ENCODE measurements around the gene CLASP1.
"Not testable (repeated sequence)": the region's sequence is repeated elsewhere in the genome, so short reads cannot be mapped to it uniquely, and the experiment has no call there.

Gene CLASP1

DNA sequence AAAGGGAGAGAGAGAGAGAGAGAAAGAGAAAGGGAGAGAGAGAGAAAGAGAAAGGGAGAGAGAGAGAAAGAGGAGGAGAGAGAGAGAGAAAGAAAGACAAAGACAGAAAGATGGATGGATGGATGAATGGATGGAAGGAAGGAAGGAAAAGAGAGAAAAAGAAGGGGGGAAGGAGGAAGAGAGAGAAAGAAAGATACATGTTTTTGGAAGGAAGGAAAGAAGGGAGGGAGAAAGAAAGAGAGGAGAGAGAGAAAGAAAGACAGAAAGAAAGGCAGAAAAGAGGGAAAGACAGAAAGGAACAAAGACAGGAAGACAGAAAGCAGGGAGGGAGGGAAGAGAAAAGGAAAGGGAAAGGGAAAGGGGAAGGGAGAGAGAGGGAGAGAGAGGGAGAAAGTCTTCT, 67.0 kb downstream of the CLASP1 start:
- FAIRE-seq (no peak), DNase-seq (ENCODE audit: low spot score) (no peak)

DNA sequence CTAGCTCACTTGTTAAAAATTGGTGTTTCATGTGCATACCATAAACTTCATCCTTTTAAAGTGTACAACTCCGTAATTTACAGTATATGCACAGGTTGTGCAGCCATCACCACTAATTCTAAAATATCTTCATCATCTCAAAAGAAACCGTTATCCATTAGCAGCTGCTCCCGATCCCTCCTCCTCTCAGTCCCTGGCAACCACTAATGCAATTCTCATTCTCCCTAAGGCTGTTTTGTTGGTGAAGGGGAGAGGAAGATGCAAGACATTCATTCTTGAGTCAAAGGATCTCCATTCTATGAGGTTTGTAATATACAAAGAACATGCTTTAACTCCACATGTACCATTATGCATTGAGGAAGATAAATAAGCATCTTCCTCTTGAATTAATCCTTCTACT, 70.0 kb downstream of the CLASP1 start:
- no peak for FAIRE-seq

DNA sequence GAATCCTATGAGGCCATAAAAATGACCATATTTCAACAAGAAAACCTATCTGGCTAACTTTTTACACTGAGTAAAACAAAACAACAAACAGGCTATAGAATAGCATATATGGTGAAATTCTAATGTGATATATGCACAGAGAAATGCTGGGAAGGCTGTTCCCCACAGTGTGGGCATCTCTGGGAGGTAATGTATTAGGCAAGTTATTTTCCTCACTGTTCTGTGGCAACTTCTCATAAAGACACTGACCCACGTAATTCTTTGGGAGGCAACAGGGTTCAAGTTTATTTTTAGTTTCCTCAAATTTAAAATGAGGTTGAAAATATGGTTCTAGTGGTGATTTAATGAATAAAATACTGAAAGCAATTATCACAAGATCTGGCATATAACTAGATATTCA, 71.9 kb downstream of the CLASP1 start:
- DNase-seq (ENCODE audit: low spot score) (no peak), FAIRE-seq (peak; percentile 32)

More for the DNA sequence above, 70.0 kb downstream of the CLASP1 start:
- no peak for DNase-seq (ENCODE audit: low spot score)

DNA sequence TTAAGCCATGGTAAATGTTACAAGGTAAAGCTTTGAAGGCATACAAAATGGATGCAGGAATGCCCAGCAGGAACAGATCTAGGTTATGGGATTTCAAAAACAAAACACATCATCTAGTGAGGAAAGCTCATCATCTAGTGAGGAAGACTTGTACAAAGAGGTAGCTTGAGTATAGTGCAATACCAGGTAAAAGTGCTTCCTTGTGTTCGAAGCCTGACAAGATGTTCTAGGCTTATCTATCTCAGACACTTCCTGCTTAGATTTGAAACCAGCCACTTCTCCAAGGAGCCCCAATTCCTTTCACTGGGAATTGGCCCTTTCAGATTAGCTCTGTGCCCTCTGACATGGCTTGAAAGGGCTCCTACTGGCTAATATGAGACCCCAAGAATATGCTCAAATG, 73.0 kb downstream of the CLASP1 start:
- DNase-seq (ENCODE audit: low spot score) (no peak), FAIRE-seq (no peak)

DNA sequence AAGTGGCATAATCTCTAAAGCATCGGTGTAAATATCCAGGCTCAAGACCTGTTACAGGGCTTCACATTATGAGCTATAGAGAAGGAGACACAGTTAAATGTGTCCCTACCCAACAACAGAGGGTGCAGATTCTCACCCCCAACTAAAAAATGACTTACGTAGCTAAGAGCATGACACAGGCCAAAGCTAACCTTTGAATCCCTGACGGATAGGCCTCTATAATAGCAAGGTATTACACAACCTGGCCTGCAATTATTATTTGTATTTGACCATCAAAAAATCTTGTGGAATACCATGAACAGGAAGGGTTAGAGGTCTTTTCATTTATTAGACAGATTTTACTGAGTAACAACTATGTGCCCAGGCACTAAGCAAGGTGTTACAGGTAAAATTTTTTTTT, 73.5 kb downstream of the CLASP1 start:
- no peak for FAIRE-seq
- no peak for DNase-seq (ENCODE audit: low spot score)

DNA sequence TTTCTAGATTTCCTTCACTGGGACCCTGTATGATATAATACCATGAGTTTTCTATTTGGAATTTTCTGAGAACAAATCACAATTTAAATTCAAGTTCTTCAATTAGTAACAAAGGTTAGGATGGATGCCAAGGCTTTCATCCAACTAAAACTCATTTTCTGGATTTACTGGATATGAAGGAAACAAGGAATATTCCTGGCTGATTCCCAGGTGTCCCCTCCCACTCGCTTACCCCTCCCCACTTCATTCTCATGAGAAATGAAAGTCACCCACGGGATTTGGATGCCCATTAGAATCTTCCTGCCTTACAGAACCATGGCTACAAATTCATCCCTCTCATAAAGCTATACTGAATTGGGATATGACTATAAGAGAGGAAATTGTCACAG, 78.6 kb downstream of the CLASP1 start:
- no peak for FAIRE-seq

DNA sequence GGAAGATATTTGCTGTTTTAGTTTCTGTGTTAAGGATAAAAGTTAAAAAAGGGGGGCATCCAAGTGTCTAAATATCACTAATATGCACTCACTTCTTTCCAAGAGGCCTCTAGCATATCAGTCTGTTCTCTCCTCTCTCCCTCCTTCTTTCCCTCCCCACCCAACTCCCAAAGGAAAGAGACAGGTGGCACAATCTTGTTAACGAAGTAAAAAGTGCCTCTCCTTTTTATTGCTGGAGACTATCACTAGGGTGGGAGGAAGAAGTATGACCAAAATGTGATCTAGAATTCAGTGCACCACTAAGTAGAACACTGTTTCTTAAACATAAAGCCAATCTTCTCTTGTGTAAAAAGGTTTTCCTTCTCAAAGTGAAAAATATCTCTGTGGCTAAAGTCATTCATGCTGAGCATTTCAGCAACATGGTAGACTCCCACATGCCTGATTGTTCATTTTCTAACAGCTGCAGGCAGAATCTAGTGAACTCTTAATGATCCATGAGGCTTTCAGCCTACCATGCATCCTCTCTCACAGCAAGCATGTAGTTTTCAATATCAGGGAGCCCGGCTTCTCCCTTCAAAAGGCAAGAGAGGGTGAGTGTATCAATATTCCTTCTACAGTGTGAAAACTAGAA, 79.1 kb downstream of the CLASP1 start:
- DNase-seq (ENCODE audit: low spot score) (no peak), FAIRE-seq (no peak)

More for the DNA sequence above, 78.6 kb downstream of the CLASP1 start:
- no peak for DNase-seq (ENCODE audit: low spot score)

DNA sequence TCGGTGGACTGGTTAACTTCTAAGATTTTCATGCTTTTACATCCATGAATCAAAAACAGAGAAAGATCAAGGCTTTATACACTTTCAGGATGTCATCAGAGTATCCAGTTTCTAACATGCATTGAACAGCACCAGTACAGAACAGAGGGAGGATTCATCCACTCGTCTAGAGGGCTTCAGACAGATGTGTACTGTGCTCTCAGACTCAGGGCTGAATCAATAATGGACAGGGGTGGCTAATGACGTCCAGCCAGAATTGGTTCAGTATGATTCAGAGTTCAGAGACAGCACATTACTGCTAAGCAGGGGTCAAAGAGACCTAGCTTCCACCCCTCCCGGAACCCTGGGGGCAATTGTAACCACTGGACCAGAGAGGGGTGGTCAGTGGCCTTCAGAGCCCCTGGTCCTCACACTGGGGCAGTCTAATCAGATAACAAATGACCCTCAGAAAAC, 81.3 kb downstream of the CLASP1 start:
- FAIRE-seq (no peak), DNase-seq (ENCODE audit: low spot score) (no peak)

DNA sequence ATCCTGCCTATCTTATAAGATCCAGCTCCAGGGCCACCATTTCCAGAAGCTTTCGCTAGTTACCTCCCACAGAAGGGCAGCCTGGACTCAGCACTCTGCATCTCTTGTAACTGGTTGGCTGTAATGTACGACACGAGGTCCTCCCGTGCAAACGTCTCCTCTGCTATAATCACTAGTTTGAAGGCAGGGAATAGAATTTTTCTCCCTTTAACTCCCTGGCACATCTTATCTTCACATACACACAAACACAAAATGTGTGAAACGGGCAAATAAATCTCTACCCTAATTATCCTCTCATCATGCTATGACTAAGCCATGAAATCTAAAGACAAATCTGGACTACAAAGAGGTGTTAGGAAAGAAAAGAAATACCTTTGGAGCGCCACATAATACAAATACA, 81.8 kb downstream of the CLASP1 start:
- DNase-seq (ENCODE audit: low spot score) (no peak), FAIRE-seq (peak; percentile 23)

DNA sequence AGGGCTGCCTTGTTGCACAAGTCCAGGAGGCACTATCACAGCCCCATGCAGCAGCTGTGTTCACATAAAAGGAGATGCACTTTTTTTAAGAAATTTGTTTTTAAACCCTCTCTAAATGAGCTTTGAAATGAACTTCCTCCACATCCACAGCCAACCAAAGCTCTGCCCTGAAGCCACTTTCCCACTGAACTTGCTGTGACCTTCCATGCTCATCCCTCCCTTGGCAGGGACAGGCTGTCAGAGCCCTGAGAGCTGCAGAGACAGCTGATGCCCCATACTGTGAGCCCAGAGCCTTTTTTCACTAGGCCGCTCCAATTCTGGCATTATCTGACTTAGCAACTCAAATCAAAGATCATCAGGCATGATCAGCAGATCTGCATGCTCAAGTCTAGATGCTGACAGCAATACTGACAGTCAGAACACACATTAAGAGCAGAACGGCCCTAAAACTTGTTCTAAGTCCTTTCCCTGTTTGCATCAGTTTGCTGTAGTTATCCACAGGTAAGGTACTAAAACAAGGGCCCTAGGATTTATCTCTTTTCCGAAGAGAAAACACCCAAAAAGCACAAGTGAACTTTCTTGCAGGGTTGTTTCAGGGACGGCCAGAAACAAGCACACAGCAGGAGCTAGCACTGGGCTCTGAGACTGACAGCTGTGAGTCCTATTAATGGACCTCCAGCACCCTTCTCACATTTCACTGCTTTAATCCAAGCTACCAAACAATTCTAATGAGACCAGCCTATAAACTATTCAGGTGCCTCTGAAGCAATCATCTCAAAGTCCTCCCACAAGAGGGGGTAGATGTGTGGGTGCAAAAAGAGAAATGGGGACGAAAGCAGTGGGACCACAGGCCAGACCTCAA, 83.6 kb downstream of the CLASP1 start:
- no peak for DNase-seq (ENCODE audit: low spot score)
- FAIRE-seq, result no peak

DNA sequence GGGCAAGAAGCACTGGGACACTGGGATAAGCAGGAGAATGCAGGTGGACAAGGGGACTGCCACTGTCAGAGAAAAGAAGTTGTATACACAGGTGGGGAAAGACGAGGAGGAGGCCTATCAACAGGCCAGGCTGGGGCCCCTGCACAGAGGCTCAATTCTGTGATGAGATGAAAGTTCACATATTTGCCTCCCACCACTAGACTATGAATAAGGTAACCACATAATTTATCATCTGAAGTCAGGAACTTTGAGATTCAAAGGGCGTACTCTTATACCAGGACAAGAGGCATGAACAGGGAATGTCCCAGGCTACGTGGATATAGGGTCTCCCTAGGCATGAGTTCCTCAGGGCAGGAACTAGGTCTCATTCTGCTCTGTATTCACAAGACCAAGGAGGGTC, 84.4 kb downstream of the CLASP1 start:
- FAIRE-seq, result no peak
- no peak for DNase-seq (ENCODE audit: low spot score)

DNA sequence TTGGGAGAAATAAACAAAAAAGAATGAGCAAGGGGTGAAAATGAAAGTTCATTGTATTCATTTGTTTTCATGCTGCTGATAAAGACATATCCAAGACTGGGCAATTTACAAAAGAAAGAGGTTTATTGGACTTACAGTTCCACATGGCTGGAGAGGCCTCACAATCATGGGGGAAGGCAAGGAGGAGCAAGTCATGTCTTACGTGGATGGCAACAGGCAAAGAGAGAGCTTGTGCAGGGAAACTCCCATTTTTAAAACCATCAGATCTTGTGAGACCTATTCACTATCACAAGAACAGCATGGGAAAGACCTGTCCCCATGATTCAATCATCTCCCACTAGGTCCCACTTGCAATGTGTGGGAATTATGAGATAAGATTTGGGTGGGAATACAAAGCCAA, 85.5 kb downstream of the CLASP1 start:
- not testable (repeated sequence) for FAIRE-seq; DNase-seq (ENCODE audit: low spot score)

DNA sequence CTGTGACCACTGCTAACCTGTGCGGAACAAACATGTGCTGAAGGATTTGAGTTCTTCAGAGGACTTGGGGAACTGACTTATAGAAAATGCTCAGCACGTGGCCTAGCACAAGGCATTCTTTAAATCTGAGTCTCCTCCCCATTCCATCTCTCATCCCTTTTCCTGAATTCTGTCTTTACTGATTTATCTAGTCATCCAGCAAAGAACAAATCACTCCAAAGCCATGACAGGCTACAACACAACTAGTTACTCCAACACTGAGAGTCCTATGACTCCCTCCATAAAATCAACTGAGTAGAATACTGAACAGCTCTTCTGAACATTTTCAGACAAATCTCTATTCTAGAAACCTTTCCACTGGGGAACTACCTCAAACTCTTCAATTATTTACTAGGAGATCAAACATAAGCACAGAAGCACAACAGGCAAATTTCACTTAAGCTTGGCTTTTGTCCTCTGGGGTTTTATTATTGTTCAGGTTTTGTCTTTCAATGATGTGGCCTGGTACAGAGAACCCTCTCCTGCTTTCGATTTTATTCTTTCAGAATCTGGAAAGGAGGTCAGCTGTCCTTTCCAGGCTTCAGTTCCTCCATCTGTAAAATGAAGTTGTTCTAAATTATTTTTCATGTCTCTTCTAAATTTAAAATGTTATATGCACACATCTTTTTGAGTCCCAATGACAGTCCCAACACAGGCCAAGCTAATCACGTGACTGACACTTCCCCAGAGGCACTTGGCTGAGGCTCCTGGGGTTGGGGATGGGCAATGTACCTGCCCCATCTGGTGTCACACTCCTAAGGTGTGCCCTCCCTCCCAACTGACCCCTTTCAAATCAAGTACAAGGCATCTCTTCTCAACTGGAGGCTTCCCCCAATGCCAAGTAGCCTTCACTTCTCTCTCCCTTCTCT, 86.7 kb downstream of the CLASP1 start:
- DNase-seq (ENCODE audit: low spot score) (no peak), FAIRE-seq (no peak)

DNA sequence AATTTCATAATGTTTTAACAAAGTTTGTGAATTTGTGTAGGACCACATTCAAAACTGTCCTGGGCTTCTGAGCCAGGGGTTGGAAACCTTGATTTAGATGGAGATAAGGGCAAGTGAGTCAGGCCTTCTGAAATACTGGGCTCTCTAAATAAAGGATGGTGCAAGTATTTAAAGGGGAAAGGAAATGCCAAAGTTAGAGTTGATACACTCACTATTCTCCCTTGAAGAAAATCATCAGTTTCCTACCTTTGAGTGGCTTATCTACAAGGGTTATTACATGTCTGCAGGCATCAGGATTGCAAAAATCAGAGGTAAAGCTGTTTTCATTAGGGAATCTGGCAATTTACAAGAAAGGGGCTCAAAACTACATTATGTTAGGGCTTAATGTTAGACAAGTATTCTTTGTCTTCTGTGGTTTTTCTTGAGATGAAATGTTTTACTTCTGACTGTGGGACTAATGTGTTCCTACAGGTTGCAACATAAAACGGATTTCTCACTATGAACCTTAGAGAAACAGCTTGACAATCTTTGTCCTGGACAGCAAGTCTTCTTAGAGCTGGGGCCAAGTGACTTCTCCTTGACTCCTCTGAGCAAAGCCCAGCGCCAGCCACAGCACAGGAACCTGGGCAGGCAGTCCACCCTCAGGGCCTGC, 87.5 kb downstream of the CLASP1 start:
- FAIRE-seq (no peak), DNase-seq (ENCODE audit: low spot score) (no peak)

DNA sequence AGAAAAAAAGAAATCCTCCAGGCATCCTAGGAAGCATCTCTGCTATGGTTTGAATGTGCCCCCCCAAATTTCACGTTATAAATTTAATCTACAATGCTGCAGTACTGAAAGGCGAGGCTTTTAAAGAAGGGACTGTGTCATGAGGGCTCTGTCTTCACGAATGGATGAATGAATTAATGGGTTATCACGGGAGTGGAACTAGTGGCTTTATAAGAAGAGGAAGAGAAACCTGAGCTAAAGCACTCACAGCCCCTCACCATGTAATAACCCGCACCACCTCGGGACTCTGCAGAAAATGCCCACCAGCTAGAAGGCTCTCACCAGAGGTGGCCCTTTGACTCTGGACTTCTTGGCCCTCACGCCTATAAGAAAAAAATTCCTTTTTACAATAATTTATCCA, 90.9 kb downstream of the CLASP1 start:
- DNase-seq (ENCODE audit: low spot score) (no peak), FAIRE-seq (no peak)

DNA sequence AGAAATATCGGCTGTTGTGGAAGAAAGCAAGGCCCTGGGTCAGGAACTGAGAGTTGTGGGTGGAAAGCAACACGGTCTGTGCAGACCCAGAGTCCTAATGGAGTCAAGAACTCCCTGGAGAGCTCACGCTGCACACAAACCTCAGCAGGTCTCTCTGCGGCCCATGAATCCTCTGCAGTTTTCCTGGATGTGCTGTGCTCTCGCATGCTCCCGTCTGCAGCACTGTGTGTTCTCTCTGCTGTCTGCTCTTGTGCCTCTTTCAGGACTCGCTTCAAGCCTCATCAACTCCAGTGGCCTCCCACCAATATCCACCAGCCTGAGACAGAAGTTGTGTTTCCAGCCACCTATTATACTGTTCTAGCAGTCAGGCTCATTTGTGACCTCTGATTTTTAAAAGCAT, 94.3 kb downstream of the CLASP1 start:
- DNase-seq (ENCODE audit: low spot score) (no peak), FAIRE-seq (no peak)

DNA sequence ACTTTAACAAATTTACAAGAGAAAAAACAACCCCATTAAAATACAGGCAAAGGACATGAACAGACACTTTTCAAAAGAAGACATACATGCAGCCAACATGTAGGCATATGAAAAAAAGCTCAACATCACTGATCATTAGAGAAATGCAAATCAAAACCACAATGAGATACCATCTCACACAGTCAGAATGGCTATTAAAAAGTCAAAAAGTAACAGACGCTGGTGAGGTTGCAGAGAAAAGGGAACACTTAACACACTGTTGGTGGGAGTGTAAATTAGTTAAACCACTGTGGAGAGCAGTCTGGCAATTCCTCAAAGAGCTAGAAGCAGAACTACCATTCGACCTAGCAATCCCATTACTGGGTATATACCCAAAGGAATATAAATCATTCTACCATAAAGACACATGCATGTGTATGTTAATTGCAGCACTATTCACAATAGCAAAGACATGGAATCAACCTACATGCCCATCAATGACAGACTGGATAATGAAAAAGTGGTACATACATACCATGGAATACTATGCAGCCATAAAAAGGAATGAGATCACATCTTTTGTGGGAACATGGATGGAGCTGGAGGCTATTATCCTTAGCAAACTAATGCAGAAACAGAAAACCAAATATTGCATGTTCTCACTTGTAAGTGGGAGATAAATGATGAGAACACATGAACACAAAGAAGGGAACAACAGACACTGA, 96.6 kb downstream of the CLASP1 start:
- FAIRE-seq; DNase-seq (ENCODE audit: low spot score): not testable (repeated sequence)

DNA sequence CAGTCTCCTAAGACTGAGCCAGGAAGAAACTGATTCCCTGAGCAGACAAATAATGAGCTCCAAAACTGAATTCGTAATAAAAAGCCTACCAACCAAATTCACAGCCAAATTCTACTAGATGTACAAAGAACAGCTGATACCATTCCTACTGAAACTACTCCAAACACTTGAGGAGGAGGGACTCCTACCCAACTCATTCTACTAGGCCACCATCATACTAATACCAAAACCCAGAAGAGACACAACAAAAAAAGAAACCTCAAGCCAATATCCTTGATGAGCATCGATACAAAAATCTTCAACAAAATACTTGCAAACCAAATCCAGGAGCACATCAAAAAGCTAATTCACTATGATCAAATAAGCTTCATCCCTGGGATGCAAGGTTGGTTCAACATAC, 98.6 kb downstream of the CLASP1 start:
- no peak for FAIRE-seq

DNA sequence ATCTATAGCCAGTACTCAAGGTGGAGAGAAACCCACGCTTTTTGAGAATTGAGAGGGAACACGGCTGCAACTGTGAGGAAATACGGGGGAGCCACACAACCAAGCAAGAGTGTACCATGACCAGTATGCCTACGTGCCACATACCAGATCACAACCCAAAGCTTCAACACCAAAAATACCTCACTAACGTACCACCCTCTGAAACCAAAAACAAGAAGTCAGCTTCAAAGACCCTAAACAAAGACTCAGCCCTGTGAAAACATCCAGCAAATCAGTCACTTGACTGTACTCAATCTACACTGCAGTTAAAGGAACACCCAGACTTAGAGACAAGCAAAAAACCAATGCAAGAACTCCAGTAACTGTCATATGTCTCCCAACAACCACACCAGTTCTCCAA, 101.6 kb downstream of the CLASP1 start:
- no peak for FAIRE-seq
- DNase-seq (ENCODE audit: low spot score), result no peak

More for the DNA sequence above, 98.6 kb downstream of the CLASP1 start:
- DNase-seq (ENCODE audit: low spot score), result no peak

DNA sequence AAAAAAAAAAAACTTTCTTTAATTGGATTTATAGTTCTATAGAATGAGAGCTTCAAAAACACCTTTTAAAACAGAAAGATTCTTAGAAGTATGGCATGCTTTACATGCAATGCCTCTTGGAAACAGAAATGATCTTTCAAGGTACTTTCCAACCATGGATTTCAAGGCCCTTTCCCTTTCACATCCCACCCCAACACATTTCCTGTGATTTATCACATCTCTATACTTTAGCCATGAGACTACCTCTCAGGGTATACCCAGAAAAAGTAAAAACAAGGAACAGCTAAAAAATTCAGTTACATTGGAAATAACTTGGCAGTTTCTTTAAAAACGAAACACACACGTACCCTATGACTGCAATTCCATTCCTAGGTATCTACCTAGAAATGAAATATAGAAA, 103.3 kb downstream of the CLASP1 start:
- DNase-seq (ENCODE audit: low spot score) (no peak), FAIRE-seq (peak; percentile 53)

DNA sequence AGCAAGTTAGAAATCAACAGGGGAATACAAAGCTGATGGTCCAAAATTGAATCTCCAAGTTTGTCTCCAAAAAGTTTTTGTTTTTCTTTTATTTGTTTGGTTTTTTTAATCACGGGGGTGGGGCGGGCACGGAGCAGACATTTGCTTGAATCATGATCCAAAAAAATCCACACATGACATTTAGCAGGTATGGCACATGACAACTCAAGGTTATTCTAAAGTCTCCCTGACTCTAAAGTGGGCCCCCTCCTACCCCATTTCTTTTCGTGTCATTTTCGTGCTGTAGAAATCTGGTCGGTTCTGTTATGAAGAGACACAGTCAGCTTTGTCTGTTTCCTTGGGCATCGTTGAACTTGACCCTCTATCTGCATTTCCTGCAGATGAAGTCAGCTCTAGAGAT, 104.0 kb downstream of the CLASP1 start:
- FAIRE-seq, result no peak

More for the DNA sequence above, 104.0 kb downstream of the CLASP1 start:
- DNase-seq (ENCODE audit: low spot score), result no peak
